Measurements from ENCODE around the gene ATRNL1.

The ATRNL1 gene

DNA sequence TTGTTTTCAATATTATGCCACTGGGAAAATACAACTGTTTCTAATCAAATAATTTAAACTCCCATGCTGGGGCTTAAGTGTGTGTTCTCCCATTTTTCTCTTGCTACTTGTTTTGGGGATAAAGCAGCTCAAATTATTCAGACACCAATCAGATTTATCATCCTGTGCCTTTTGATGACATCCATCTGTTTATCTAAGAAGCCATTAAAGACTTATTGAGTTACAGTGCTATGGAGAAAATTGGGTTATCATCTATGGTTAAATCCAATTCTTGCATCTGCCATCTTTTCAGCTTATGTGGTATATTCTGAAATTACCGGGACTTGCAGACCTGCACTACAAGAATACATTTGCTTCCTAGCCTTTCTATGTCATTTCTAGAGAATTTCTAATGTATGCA lies 778.7 kb downstream of the ATRNL1 start:
- H3K27me3 Mint-ChIP-seq, result no peaks in the 10 kb centered on the region
- H3K4me1 Mint-ChIP-seq (ENCODE audit: low read depth), result no peaks in the 10 kb centered on the region
- peaks cover 2% of the 10 kb centered on the region for H3K9me3 Mint-ChIP-seq
- no peak for DNase-seq
- H3K4me3 Mint-ChIP-seq, result no peak overlapping the region
- H3K36me3 Mint-ChIP-seq (ENCODE audit: low read depth), result no peaks in the 10 kb centered on the region
- H3K27ac Mint-ChIP-seq, result no peak overlapping the region

DNA sequence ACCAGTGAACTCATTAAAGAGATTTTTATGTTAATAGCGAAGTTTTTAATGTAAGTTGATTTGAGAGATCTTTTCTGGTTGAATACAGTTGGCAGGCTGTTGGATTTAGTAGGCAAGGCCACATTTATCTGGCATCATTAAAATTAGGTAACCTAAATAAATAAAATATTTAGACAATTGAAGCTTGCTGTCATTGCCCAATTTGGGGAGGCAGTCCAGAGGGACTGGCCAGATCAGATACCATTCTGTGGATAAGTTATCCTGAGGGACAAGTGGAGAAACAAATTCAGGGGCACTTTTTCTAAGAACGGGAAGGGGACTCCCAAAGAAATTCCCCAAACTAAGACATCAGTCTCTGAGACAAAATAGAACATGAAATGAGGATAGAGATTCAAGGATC lies 782.0 kb downstream of the ATRNL1 start:
- peaks cover 2% of the 10 kb centered on the region for H3K9me3 Mint-ChIP-seq
- no peaks in the 10 kb centered on the region for H3K27me3 Mint-ChIP-seq
- no peak overlapping the region for H3K4me3 Mint-ChIP-seq
- no peaks in the 10 kb centered on the region for H3K4me1 Mint-ChIP-seq (ENCODE audit: low read depth)
- no peak overlapping the region for H3K27ac Mint-ChIP-seq
- DNase-seq, result no peak
- no peaks in the 10 kb centered on the region for H3K36me3 Mint-ChIP-seq (ENCODE audit: low read depth)

DNA sequence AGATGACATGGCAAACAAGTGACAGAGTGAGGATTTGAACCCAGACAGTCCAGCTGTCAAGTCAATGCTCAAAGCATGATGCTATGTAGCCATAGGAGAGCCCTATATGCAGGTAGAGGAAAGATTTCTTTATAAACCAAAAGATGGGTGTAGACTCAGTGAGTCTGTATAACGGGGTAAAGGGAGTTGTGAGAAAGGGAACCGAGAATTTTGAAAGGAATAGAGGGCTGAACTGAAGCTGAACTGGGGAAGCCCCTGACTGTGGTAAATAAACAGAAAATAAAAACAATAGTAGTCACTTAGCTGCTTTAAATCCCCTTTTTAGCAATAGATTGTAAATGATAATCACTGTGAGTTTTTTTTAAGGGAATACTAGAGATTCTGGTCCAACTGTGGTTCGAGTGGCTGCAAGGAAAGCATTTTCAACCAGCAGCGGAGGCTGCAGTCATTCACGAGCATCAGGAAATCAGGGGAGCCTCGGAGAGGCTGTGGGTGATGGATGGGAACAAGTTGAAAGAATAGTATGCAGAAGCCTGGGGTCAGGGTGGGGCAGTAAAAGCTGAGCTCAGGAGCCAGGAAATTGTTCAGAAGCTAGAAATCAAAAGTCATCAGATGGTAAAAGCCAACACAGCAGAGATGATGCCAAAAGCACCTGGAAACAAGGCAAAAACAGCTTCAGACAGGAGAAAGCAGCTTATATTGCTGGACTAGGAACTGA lies 786.4 kb downstream of the ATRNL1 start:
- Mint-ChIP-seq H3K27me3 (no peaks in the 10 kb centered on the region), H3K36me3 (ENCODE audit: low read depth) (no peaks in the 10 kb centered on the region)

DNA sequence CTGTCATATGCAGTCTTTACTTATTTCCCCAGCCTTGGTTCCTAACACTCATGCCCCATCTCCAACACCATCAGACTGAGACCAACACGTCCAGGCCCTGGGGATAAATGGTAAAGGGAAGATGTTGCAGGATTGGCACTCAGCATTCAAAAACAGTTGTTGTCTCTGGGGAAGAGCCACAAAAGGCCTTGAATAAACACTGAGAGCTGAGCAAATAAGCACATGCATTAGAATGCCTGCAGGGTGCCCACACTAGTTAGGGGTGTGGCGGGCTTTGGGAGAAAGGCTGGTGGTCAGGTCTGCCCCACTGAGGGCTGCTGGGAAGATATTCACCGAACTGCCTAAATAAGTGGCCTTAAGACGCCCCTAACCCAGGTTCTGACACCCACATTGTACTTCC lies 788.9 kb downstream of the ATRNL1 start:
- no peaks in the 10 kb centered on the region for H3K9me3 Mint-ChIP-seq
- H3K4me3 Mint-ChIP-seq, result no peak overlapping the region
- no peaks in the 10 kb centered on the region for H3K27me3 Mint-ChIP-seq
- H3K27ac Mint-ChIP-seq, result no peak overlapping the region
- H3K4me1 Mint-ChIP-seq (ENCODE audit: low read depth), result no peaks in the 10 kb centered on the region
- no peak for DNase-seq
- no peaks in the 10 kb centered on the region for H3K36me3 Mint-ChIP-seq (ENCODE audit: low read depth)

More for the DNA sequence above, 786.4 kb downstream of the ATRNL1 start:
- DNase-seq, result no peak
- H3K9me3 Mint-ChIP-seq, result no peaks in the 10 kb centered on the region
- H3K4me3 Mint-ChIP-seq, result no peak overlapping the region
- no peak overlapping the region for H3K27ac Mint-ChIP-seq
- H3K4me1 Mint-ChIP-seq (ENCODE audit: low read depth), result no peaks in the 10 kb centered on the region

DNA sequence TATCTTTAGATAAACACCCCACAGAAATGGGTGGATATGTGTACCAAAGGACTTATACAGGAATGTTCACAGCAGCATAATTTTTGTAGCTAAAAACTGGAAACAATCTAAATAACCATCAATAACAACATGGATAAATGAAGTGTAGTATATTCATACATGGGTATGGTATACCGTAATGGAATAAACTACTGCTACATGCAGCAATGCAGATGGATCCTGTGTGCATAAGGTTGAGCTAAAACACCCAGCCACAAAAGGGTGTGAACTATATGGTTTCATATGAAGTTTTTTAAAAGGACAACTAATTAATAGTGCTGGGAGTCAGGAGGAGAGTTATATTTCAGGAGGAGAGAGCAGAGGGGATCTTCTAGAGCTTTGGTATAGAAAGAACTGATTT lies 790.2 kb downstream of the ATRNL1 start:
- no peaks in the 10 kb centered on the region for H3K27me3 Mint-ChIP-seq
- DNase-seq, result no peak
- no peaks in the 10 kb centered on the region for H3K4me1 Mint-ChIP-seq (ENCODE audit: low read depth)
- H3K9me3 Mint-ChIP-seq, result no peaks in the 10 kb centered on the region
- no peak overlapping the region for H3K27ac Mint-ChIP-seq
- no peaks in the 10 kb centered on the region for H3K36me3 Mint-ChIP-seq (ENCODE audit: low read depth)
- H3K4me3 Mint-ChIP-seq, result no peak overlapping the region

DNA sequence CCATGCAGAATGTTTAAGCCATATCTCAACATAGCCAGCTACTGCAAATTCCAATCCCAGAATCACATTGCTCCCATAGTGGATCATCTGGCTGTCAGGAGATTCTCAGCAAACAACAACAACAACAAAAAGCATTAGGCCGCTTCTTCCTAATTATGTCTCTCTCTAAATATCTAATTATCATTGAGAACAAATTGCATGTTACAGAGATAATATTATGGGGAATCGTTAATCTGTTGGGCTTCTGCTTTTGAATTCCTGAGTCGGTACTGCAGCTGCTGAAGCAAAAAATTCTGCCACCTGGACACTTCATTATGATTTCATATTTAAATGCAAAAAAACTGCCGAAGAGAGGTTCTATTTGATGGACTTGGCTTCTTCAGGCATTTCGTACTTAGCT lies 791.2 kb downstream of the ATRNL1 start:
- no peaks in the 10 kb centered on the region for H3K36me3 Mint-ChIP-seq (ENCODE audit: low read depth)
- H3K4me1 Mint-ChIP-seq (ENCODE audit: low read depth), result no peaks in the 10 kb centered on the region
- no peaks in the 10 kb centered on the region for H3K27me3 Mint-ChIP-seq
- no peak overlapping the region for H3K4me3 Mint-ChIP-seq
- H3K9me3 Mint-ChIP-seq, result no peaks in the 10 kb centered on the region
- no peak overlapping the region for H3K27ac Mint-ChIP-seq
- DNase-seq, result no peak

DNA sequence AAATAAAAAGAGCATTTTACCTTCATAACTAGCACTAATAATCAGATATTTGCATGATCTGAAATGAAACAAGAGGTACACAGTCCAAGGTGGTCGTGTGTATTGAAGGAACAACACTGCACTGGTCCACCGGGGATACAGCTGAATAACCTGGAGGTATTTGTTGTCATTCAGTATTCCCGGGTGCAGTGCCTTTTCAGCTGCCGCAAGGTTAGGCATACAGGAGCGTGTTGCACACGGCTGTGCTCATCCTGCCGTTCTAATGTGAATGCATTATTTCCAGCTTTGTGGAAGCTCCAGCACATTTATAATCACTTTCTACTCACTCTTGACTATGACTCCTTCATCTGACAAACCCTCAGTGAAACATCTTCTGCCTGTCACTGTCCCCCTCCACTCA lies 802.0 kb downstream of the ATRNL1 start:
- DNase-seq, result no peak
- H3K36me3 Mint-ChIP-seq (ENCODE audit: low read depth), result no peaks in the 10 kb centered on the region
- H3K9me3 Mint-ChIP-seq, result no peaks in the 10 kb centered on the region
- H3K4me3 Mint-ChIP-seq, result no peak overlapping the region
- no peaks in the 10 kb centered on the region for H3K4me1 Mint-ChIP-seq (ENCODE audit: low read depth)
- H3K27ac Mint-ChIP-seq, result no peak overlapping the region
- no peaks in the 10 kb centered on the region for H3K27me3 Mint-ChIP-seq

DNA sequence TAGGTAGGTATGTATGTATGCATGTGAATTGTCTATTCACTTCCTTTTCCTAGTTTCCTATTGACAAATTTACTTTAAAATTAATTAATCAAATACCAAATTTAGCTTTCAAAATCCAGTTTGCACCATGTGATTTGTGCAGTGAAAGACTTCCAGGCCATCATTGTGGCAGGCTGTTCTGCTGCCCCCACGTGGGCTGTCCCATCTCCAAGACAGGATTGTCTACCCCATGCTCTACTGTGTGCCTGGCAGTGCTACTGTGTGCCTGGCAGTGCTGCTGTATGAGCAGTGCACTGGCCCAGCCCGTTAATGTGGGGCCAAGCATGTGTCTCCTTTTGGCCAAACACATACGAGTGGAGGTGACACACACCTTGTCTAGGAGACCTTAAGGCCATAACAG lies 805.1 kb downstream of the ATRNL1 start:
- H3K9me3 Mint-ChIP-seq, result no peaks in the 10 kb centered on the region
- no peak for DNase-seq
- H3K4me3 Mint-ChIP-seq, result no peak overlapping the region
- H3K36me3 Mint-ChIP-seq (ENCODE audit: low read depth), result no peaks in the 10 kb centered on the region
- no peaks in the 10 kb centered on the region for H3K4me1 Mint-ChIP-seq (ENCODE audit: low read depth)
- H3K27me3 Mint-ChIP-seq, result no peaks in the 10 kb centered on the region
- no peak overlapping the region for H3K27ac Mint-ChIP-seq

DNA sequence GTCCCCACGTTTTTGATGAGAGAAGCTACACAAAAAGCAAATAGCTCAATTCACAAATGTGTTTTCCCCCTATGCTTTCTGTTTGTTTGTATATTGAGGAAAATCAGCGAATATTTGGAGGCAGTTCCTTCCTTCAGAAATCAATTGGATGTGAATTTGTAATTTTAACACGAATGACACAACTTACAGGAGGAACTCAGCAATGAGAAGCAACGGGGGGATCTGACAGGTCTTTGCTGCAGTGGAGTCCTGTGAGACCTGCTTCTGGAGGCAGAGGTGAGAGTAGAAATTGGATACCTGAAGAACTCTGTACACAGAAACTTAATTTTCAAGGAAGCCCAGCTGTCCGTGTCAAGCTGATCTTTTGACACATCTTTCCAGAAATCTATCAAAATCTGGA lies 809.4 kb downstream of the ATRNL1 start:
- Mint-ChIP-seq H3K27ac (no peak overlapping the region), H3K4me3 (no peak overlapping the region), H3K27me3 (no peaks in the 10 kb centered on the region), H3K9me3 (no peaks in the 10 kb centered on the region), H3K4me1 (ENCODE audit: low read depth) (no peaks in the 10 kb centered on the region), H3K36me3 (ENCODE audit: low read depth) (no peaks in the 10 kb centered on the region)
- DNase-seq, result no peak

DNA sequence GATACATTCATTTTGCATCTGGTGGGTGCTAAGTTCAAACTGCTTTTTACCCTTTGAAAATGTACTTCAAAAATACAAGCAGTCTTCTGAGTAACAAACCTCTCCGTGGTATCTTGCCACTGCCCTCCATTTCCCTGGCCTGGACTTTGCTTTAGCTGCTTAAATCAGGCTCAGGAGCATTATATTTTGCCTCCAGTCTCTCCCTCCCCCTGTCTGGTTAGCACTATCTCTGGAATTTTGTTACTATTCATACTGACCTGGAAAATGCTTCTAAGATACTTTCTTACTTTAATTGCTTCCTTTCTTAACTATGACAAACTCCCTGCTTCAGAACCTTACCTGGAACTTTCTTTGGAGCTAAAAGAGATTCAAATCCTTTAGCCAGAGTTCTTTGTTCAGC lies 810.0 kb downstream of the ATRNL1 start:
- Mint-ChIP-seq H3K4me1 (ENCODE audit: low read depth) (no peaks in the 10 kb centered on the region), H3K27me3 (no peaks in the 10 kb centered on the region), H3K36me3 (ENCODE audit: low read depth) (no peaks in the 10 kb centered on the region), H3K27ac (no peak overlapping the region), H3K9me3 (no peaks in the 10 kb centered on the region), H3K4me3 (no peak overlapping the region)
- DNase-seq, result no peak

DNA sequence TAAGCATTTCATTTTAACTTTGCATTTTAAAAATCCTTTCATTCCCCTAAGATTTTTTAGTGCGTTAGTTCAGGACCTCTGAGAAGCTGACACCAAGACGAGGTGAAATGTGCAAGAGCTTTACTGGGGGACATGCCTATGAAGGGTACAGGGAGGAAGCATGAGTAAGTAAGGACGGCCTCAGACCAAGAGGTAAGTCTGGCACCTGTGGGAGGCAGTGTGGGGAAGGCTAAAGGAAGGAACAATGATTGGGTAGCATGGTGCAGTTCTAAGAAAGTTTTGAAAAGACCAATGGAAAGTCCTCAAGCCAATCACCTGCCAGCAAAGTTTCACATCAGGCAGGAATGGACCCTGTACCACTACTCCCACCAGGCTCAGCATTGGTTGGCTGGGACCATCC lies 810.7 kb downstream of the ATRNL1 start:
- no peak overlapping the region for H3K27ac Mint-ChIP-seq
- H3K4me3 Mint-ChIP-seq, result no peak overlapping the region
- H3K9me3 Mint-ChIP-seq, result no peaks in the 10 kb centered on the region
- H3K27me3 Mint-ChIP-seq, result no peaks in the 10 kb centered on the region
- H3K36me3 Mint-ChIP-seq (ENCODE audit: low read depth), result no peaks in the 10 kb centered on the region
- H3K4me1 Mint-ChIP-seq (ENCODE audit: low read depth), result no peaks in the 10 kb centered on the region
- no peak for DNase-seq

DNA sequence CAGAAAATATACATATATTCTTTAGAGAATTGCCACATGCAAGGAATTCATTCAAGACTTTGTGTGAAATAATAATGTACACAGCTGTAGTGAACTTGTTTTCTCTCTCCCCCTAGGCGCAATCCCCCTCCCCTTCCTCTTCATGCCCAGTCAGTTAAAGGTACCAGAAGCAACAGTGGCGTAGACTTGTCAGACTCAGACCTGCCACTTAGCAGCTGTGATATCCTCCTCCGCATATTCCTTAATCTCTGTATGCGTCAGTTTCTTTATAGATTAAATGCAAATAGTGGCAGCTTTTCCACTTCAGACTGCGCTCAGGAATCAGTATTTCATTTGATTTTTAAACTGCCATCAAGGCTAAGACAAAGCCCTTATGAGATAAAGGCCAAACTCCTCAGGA lies 815.9 kb downstream of the ATRNL1 start:
- Mint-ChIP-seq H3K36me3 (ENCODE audit: low read depth) (no peaks in the 10 kb centered on the region), H3K4me3 (no peak overlapping the region), H3K27ac (no peak overlapping the region), H3K4me1 (ENCODE audit: low read depth) (no peaks in the 10 kb centered on the region), H3K9me3 (no peaks in the 10 kb centered on the region), H3K27me3 (no peaks in the 10 kb centered on the region)
- DNase-seq, result no peak

DNA sequence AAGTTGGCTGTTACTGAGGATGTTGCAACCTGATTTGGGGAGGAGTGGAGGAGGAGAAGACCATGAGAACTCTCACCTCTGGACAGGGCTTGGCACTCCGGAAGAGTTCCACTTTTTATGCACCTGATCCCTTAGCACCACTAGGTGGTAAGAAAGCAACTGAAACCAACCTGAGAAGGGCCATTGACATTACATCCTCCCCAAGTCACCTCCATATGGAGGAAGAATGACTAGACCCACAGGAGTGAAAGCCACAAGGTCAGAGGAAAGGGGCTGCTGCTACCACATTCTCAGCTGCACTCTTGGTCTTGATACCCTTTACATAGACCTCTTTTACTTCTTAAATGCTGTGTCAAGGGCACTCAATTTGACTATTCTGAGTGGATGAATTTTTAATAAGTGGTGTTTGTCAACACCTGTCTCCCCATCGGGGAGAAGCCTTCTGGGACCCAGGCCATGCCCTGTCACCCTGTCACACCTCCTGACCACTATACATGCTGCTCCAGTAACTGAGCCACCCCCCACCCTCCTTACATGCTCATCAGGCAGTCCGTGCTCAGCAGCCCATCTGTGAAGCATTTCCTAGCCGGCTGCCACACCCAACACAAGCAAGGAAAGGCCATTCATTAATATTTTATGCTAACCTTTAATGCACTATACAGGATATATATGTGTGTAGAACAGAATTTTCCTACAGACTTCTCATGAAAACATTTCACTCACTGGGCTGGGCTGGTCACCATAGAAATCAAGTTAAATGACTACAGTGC lies 817.0 kb downstream of the ATRNL1 start:
- Mint-ChIP-seq H3K4me1 (ENCODE audit: low read depth) (no peaks in the 10 kb centered on the region), H3K27ac (no peak overlapping the region), H3K4me3 (no peak overlapping the region), H3K9me3 (no peaks in the 10 kb centered on the region), H3K27me3 (no peaks in the 10 kb centered on the region), H3K36me3 (ENCODE audit: low read depth) (no peaks in the 10 kb centered on the region)
- no peak for DNase-seq

DNA sequence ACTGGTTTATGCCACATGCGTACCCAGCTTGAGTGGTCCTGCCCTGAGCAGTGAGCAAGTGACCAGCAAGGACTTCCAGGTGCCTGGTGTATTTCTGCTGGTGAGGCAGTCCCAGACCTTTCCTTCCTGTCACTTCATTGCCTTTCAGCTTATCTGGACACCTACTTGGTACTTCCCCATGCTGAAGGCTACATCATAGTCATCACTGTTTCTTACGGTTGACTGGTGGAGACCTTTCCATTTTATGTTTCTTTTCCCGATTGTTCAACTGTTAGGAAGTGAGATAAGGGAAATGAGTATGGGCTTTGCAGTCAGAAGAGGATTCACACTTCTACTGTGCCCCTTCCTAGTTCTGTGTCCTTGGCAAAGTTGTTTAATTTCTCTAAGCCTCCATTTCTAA lies 821.3 kb downstream of the ATRNL1 start:
- Mint-ChIP-seq H3K27me3 (no peaks in the 10 kb centered on the region), H3K36me3 (ENCODE audit: low read depth) (no peaks in the 10 kb centered on the region), H3K9me3 (peaks cover 9% of the 10 kb centered on the region), H3K27ac (no peak overlapping the region), H3K4me1 (ENCODE audit: low read depth) (no peaks in the 10 kb centered on the region), H3K4me3 (no peak overlapping the region)
- no peak for DNase-seq

DNA sequence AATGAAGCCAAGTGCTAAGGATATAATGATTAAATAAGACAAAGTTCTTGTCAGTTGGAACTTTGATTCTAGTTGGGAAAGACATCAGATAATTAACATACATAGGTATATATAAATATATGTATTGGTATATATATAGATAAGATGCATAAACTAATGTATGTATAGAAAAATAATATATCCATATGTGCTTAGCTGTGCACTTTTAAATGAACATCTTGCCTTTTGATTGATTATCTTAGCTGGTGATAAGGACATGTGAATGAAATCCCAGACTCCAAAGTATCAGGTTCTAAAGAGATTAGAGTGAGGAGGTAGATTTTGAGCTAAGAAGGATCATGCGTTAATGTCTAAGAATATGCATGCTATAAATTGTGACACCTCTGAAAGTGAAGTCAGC lies 822.3 kb downstream of the ATRNL1 start:
- Mint-ChIP-seq H3K4me1 (ENCODE audit: low read depth) (no peaks in the 10 kb centered on the region), H3K4me3 (no peak overlapping the region), H3K27ac (no peak overlapping the region), H3K27me3 (no peaks in the 10 kb centered on the region), H3K9me3 (peaks cover 10% of the 10 kb centered on the region), H3K36me3 (ENCODE audit: low read depth) (no peaks in the 10 kb centered on the region)
- DNase-seq, result no peak
